Fibroblast of lung (primary cell): ENCODE results near the gene TRAPPC3L.

Experiments used
- EZH2 ChIP-seq: IDR thresholded peaks from 2 replicates; pipeline ENCODE4 v1.5.1; 2012; ENCODE audit warnings: low read length, control low read depth, mild to moderate bottlenecking; ENCODE audit errors: missing control alignments
- TF ChIP-seq, protein P1 (sequence below), 2 donors: IDR thresholded peaks in 1 of 2; conservative IDR thresholded peaks in 1 of 2; 1 replicate in 1 of 2; 2 replicates in 1 of 2; pipeline ENCODE4 v1.5.1; 2011 to 2012; ENCODE audit warnings: low read length in 2 of 2, control low read depth in 1 of 2, inconsistent platforms in 1 of 2, low read depth in 1 of 2, mild to moderate bottlenecking in 1 of 2

DNA sequence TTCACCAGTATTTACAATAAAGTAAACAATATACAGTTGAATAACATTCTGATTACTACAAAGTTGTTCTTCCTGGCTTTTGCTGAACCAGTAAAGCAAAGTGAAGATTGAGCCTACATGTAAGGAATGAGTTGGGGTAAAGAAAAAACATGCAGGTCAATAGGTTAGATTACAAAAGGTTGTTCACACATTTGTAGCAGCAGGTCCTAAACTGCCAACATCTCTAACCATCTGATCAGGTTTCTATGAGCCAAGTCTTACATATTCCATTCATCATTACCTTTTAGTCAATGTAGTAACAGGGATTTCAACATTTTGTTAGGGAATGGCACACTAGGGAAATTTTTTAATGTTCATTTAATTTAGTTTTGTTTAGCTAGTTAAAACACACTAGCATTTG, 93.6 kb downstream of the TRAPPC3L start:
- TF ChIP-seq, protein P1, sequence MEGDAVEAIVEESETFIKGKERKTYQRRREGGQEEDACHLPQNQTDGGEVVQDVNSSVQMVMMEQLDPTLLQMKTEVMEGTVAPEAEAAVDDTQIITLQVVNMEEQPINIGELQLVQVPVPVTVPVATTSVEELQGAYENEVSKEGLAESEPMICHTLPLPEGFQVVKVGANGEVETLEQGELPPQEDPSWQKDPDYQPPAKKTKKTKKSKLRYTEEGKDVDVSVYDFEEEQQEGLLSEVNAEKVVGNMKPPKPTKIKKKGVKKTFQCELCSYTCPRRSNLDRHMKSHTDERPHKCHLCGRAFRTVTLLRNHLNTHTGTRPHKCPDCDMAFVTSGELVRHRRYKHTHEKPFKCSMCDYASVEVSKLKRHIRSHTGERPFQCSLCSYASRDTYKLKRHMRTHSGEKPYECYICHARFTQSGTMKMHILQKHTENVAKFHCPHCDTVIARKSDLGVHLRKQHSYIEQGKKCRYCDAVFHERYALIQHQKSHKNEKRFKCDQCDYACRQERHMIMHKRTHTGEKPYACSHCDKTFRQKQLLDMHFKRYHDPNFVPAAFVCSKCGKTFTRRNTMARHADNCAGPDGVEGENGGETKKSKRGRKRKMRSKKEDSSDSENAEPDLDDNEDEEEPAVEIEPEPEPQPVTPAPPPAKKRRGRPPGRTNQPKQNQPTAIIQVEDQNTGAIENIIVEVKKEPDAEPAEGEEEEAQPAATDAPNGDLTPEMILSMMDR (conservative IDR thresholded peaks at IDR 0.05 in 1 of 2, IDR thresholded peaks at IDR 0.05 in 1 of 2; ENCODE audit: low read depth in 1 of 2, low read length in 2 of 2), result no peak
- TF ChIP-seq EZH2, result no peak
